ENCODE results near the gene FOXE1. TPM values are rescaled to one million over a fixed set of nuclear protein-coding genes. Genes with fewer than 3 reads are reported as not detected.

Gene FOXE1
- total RNA-seq, 1 donor from 2014 or later: not detected

- H3K27ac Mint-ChIP-seq (ENCODE audit: unreplicated experiment): no peak overlapping the region
- H3K27me3 Mint-ChIP-seq (ENCODE audit: unreplicated experiment): no peaks in the 10 kb centered on the region
- DNase-seq: no peak
- TF ChIP-seq, protein P1, sequence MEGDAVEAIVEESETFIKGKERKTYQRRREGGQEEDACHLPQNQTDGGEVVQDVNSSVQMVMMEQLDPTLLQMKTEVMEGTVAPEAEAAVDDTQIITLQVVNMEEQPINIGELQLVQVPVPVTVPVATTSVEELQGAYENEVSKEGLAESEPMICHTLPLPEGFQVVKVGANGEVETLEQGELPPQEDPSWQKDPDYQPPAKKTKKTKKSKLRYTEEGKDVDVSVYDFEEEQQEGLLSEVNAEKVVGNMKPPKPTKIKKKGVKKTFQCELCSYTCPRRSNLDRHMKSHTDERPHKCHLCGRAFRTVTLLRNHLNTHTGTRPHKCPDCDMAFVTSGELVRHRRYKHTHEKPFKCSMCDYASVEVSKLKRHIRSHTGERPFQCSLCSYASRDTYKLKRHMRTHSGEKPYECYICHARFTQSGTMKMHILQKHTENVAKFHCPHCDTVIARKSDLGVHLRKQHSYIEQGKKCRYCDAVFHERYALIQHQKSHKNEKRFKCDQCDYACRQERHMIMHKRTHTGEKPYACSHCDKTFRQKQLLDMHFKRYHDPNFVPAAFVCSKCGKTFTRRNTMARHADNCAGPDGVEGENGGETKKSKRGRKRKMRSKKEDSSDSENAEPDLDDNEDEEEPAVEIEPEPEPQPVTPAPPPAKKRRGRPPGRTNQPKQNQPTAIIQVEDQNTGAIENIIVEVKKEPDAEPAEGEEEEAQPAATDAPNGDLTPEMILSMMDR (IDR thresholded peaks at IDR 0.05; ENCODE audit: partially characterized antibody, unreplicated experiment): no peak
- peaks cover 2% of the 10 kb centered on the region for H3K9me3 Mint-ChIP-seq (ENCODE audit: unreplicated experiment)
- H3K4me1 Mint-ChIP-seq (ENCODE audit: low read depth, unreplicated experiment): no peaks in the 10 kb centered on the region
- H3K36me3 Mint-ChIP-seq (ENCODE audit: unreplicated experiment): no peaks in the 10 kb centered on the region
- no peak overlapping the region for H3K4me3 Mint-ChIP-seq (ENCODE audit: unreplicated experiment)
These were observed 13.8 kb downstream of the FOXE1 start for GRCh38 chr9:97866848-97867247.

- no peak for DNase-seq
- Mint-ChIP-seq H3K27ac (ENCODE audit: unreplicated experiment) (no peak overlapping the region), H3K36me3 (ENCODE audit: unreplicated experiment) (no peaks in the 10 kb centered on the region), H3K4me1 (ENCODE audit: low read depth, unreplicated experiment) (no peaks in the 10 kb centered on the region), H3K27me3 (ENCODE audit: unreplicated experiment) (no peaks in the 10 kb centered on the region), H3K9me3 (ENCODE audit: unreplicated experiment) (peaks cover 2% of the 10 kb centered on the region), H3K4me3 (ENCODE audit: unreplicated experiment) (no peak overlapping the region)
- TF ChIP-seq, protein P1 (IDR thresholded peaks at IDR 0.05; ENCODE audit: partially characterized antibody, unreplicated experiment): no peak
These were observed 15.8 kb downstream of the FOXE1 start for GRCh38 chr9:97868859-97869258.

DNA sequence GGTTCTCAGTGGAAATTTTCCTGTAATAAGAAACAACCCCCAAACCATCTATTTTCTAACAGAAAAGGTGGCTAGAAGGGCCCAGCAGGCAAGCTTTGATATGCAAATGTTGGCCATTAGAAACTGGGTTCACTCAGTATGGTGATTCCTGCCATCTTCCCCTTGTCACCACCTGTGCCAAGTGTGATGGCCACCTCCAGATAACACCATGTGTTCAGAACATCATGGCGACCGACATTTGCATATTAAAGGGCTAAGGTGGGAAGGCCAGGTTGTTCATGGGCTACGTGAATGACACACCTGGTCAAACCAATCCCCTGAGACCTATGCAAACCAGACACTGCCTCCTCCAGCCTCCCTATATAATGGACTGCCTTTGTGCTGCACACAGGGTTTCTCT, 20.4 kb downstream of the FOXE1 start:
- Mint-ChIP-seq H3K36me3 (ENCODE audit: unreplicated experiment) (no peaks in the 10 kb centered on the region), H3K9me3 (ENCODE audit: unreplicated experiment) (peaks cover 2% of the 10 kb centered on the region), H3K4me1 (ENCODE audit: low read depth, unreplicated experiment) (no peaks in the 10 kb centered on the region), H3K27me3 (ENCODE audit: unreplicated experiment) (peaks cover 2% of the 10 kb centered on the region), H3K4me3 (ENCODE audit: unreplicated experiment) (no peak overlapping the region), H3K27ac (ENCODE audit: unreplicated experiment) (no peak overlapping the region)
- TF ChIP-seq, protein P1 (IDR thresholded peaks at IDR 0.05; ENCODE audit: partially characterized antibody, unreplicated experiment): no peak
- DNase-seq: no peak

- H3K9me3 Mint-ChIP-seq (ENCODE audit: unreplicated experiment): peaks cover 2% of the 10 kb centered on the region
- H3K4me1 Mint-ChIP-seq (ENCODE audit: low read depth, unreplicated experiment): no peaks in the 10 kb centered on the region
These were observed 20.9 kb downstream of the FOXE1 start for GRCh38 chr9:97873882-97874281.

DNA sequence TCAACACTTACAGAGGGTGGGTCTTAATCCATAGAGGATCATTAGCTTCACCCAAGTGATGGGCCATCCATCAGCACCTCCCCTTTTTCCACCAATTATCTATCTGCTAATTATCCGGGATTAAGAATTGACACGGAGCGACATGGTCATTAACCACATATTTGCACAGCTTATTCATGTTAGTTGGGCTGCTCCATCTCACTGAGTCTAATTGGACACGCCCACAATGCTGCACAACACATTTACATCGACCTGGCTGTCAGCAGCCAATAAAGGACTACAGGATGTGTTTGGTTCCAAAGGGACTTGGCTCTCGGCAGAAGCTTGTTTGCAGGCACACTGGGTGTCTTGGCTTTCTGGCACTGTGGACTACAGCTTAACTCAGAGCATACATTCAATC, 21.6 kb downstream of the FOXE1 start:
- Mint-ChIP-seq H3K27ac (ENCODE audit: unreplicated experiment) (no peak overlapping the region), H3K4me1 (ENCODE audit: low read depth, unreplicated experiment) (no peaks in the 10 kb centered on the region), H3K27me3 (ENCODE audit: unreplicated experiment) (peaks cover 2% of the 10 kb centered on the region), H3K4me3 (ENCODE audit: unreplicated experiment) (no peak overlapping the region), H3K36me3 (ENCODE audit: unreplicated experiment) (no peaks in the 10 kb centered on the region), H3K9me3 (ENCODE audit: unreplicated experiment) (no peaks in the 10 kb centered on the region)
- TF ChIP-seq, protein P1 (IDR thresholded peaks at IDR 0.05; ENCODE audit: partially characterized antibody, unreplicated experiment): no peak
- no peak for DNase-seq

More at GRCh38 chr9:97873882-97874281, 20.9 kb downstream of the FOXE1 start:
- DNase-seq: no peak
- TF ChIP-seq, protein P1 (IDR thresholded peaks at IDR 0.05; ENCODE audit: partially characterized antibody, unreplicated experiment): no peak
- Mint-ChIP-seq H3K36me3 (ENCODE audit: unreplicated experiment) (no peaks in the 10 kb centered on the region), H3K4me3 (ENCODE audit: unreplicated experiment) (no peak overlapping the region), H3K27me3 (ENCODE audit: unreplicated experiment) (peaks cover 2% of the 10 kb centered on the region), H3K27ac (ENCODE audit: unreplicated experiment) (no peak overlapping the region)
